NCI-H526 (cell line): ENCODE measurements around the gene EIF3L.

ENCODE experiments used
- DNase-seq, 2 experiments: peaks; one replicate each; lab custom pipeline; 2025; lab: John Stamatoyannopoulos, UW

EIF3L gene

GRCh38 chr22:37854946-37855345 lies 5.7 kb downstream of the EIF3L start:
- DNase-seq = no peak

GRCh38 chr22:37855462-37855861 lies 6.2 kb downstream of the EIF3L start:
- no peak for DNase-seq

- no peak for DNase-seq
Measured at GRCh38 chr22:37860796-37861421, 11.7 kb downstream of the EIF3L start.

DNA sequence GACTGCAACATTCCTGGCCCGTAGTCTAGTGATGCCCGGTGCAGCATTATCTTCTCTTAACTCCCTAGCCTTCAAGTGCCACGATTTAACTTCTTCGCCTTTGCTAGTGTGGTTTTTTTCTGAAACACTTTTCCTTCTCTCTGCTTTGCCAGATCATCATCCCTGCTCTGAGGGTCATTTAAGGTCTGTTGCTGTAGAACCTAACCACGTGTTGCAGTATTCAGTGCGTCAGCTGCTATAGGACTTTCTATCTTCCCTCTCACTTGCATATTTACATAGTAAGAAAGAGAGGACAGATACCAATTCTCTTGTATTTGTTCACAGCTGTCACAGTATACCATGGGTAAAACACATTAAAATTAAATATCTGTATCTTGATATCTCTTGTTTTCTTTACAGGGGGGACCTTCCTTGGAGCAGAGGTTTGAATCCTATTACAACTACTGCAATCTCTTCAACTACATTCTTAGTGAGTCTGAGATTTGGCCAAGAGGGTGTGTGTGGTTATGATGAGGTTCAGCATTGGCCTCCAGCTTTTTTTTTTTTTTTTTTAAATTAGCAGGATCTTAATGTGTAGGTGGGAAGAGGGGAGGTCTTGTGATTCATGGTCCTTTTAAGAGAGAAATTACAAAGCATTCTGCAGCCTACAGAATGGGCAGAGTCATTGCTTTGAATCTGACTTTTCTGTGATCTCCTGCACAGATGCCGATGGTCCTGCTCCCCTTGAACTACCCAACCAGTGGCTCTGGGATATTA lies 13.5 kb downstream of the EIF3L start:
- DNase-seq = no peak

- DNase-seq = no peak
Measured at GRCh38 chr22:37865510-37865909, 16.3 kb downstream of the EIF3L start.

DNA sequence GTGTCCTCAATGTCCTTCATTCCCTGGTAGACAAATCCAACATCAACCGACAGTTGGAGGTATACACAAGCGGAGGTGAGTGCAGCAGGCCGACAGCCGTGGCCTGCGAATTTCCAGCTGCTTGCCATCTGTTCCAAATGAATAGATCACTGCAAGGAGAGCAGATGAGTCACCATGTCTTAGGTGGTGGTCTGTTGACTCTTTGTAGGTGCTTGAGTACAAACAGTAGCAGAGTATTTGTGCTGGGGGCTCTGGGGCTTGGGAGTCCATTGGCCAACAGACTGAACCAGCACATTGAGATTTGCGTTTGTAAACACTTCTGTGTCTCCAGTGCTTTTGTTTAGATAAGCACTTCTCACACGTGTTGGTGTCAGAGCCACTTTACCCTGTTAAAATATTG lies 21.1 kb downstream of the EIF3L start:
- DNase-seq = no peak

DNA sequence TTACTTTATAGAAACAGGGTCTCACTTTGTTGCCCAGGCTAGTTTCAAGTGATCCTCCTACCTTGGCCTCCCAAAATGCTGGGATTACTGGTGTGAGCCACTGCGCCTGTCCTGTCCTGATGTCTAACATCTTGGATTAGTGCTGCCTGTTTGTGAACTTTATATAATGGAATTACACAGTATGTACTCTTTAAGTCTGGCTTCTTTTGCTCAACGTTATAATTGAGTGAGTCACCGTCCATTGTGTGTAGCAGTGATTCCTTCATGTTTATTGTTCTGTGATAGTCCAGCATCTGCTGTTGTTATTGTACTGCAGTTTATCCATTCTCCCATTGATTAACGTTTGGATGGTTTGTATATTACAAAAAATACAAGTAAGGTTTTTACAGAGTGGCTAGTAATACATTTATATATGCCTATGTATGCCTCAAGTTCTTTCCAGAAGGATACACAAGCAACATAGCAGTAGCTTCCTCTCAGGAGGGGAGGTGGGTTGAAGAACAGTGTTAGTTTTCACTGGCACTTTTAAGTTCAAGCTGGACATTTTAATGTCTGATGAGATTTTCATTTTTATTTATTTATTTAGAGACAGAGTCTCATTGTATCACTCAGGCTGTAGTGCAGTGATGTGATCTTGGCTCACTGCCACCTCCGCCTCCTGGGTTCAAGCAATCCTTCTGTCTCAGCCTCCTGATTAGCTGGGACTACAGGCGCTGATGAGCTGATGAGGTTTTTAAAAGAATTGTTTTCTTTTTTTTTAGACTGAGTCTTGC lies 31.6 kb downstream of the EIF3L start:
- no peak for DNase-seq

DNA sequence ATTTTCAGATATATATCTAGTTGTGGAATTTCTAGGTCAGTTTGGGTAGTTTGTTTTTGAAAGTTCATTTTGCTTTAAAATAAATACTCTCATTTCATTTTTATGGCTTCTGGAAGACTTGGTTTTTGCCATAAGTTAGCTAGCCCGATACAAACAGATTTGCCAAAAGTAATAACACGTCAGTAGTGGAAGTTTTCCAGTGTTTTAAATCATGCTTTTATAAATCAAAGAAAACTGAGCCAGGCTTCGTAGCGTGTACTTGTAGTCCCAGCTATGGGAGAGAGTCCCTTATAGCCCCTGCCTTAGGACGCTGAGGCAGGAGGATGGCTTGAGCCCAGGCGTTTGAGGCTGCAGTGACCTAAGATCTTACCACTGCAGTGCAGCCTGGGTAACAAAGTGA lies 35.2 kb downstream of the EIF3L start:
- DNase-seq = no peak

DNA sequence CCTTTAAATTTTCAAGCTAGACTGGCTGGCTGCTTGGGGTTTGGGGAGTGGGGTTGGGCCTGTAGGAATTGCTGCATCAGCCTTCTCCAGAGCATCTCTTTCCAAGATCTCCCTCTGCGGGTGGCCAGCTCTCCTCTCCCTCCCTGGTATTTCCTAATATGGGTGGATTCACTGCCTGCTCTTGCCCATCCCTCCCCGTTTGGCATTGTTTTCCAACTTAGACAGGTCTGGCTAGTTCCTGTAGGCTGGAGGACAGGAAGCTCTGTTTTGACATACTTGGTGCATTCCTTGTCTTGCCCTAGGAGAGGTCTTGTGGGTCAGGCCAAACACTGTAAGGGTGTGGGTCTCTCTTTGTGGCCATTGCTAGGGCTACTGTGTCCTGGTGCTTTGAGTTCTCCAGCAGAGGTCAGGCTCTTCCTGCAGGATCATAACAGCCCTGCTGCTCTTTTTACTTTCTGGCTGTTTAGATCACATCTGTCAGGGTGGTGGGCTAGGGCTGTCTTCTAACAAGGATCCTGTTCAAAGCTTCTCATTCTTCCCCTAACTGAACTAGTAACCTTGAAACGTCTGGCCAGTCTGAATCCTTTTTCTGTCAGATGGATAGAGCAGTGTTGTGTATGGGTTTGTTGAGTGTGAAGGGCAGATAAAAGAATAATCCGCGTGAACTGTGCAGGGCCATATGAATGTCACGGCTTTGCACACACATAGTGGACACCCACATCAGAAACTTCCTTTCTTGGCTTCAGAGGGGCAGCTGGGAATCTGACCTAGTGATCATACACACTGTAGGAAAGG lies 38.6 kb downstream of the EIF3L start:
- no peak for DNase-seq

DNA sequence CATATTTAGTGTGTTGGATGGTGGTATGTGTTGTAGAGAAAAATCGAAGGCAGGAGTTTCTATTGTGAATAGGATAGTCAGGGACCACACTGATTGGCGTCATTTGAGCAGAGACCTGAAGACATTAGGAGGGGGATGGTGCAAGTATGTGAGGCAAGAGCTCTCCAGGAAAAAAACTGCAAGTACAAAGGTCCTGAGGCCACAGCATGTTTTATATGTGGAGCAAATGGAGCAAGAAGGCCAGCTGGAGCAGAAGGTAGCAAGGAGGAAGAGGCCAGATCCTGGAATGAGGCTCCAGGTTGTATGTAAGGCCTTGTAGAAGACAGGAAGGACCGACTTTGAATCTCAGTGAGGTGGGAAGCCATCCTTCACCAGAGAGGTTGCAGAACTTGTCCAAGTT lies 42.7 kb downstream of the EIF3L start:
- DNase-seq = no peak

DNA sequence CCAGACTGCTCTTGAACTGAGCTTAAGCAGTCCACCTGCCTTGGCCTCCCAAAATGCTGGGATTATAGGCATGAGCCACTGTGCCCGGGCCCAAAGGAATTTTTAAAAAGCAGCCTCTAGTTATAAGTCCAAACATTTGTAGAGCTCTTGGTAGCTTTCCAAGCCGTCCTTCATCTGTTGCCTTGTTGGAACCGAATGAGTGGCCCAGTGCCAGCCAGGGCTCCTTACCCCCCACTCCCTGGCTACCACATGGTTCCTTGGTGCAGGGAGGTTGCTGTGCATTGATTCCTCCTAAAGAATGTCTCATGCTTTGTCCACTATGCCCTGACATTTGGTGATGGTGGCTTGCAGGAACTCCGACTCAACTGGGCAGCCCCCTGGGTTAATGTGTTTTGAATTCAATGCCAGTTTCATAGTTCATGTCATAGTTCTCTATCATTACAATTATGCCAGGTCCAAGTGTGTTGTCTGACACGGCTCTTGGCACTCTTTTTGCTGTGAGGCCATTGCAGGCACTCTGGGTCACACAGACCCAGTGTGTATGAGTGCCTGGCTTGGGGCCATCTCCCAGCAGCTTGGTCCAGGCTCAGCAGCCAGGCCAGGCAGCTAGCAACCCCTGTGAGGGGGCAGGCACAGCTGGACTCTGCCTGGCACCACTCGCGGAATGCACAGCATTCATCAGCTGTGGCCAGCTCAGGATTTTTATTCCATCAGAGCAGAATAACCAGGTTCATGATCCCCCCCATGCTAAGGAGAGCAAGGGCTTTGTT lies 43.5 kb downstream of the EIF3L start:
- DNase-seq = no peak

- no peak for DNase-seq
Measured at GRCh38 chr22:37893583-37893983, 44.4 kb downstream of the EIF3L start.

- no peak for DNase-seq
Measured at GRCh38 chr22:37894939-37895670, 45.9 kb downstream of the EIF3L start.

DNA sequence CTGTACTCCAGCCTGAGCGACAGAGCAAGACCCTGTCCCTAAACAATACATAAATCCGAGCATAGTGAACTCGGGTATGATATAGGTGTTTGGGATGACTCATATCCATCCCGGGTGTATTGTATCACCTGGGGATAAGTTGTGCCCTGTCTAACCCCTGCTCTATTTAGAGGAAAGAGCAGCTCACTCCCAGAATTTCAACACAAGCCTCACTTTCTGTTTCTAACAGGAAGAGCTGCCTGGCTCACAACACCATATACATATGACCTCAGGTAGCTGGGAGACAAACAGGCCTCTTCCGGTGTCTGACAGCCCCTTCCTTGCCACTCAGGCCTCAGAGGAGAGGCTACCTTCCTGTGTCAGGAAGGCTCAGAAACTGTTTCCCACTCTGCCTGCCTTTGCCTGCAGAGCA lies 47.0 kb downstream of the EIF3L start:
- DNase-seq = no peak

DNA sequence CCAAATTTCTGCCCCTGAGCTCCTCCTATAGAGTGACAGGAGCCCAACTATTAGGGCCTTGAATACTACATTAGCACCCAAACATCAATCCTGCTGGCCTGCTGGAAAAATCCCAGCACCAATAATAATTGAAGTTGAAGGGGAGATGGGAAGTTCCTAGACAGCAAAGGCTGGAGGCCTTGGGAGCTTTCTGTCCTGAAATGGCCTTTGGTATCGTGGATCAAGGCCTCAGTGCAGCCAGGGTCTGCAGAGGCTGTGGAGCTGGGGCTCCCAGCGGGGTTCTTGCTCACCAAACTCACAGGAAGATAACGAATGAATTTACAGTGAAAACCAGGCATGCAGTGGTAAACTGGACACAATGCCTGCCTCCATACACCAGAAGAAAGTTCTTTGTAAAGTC lies 47.7 kb downstream of the EIF3L start:
- DNase-seq = no peak

DNA sequence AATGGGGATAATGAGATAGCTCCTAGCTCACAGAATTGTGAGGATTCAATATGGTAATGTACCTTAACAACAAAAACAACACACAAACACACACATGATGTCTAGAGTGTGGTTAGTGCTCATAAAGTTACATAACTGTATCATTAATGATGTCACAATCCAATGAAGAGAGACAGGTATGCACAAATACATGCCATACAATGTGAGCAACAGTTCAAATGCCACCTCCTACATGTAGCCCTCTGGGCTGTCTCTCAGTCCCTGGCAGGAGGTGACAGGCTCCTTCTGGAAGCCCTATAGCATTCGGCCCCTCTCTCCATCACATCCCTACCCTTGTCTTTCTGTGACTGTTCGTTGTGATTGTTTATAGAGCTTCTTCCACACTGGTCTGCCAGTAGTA lies 48.6 kb downstream of the EIF3L start:
- no peak for DNase-seq

DNA sequence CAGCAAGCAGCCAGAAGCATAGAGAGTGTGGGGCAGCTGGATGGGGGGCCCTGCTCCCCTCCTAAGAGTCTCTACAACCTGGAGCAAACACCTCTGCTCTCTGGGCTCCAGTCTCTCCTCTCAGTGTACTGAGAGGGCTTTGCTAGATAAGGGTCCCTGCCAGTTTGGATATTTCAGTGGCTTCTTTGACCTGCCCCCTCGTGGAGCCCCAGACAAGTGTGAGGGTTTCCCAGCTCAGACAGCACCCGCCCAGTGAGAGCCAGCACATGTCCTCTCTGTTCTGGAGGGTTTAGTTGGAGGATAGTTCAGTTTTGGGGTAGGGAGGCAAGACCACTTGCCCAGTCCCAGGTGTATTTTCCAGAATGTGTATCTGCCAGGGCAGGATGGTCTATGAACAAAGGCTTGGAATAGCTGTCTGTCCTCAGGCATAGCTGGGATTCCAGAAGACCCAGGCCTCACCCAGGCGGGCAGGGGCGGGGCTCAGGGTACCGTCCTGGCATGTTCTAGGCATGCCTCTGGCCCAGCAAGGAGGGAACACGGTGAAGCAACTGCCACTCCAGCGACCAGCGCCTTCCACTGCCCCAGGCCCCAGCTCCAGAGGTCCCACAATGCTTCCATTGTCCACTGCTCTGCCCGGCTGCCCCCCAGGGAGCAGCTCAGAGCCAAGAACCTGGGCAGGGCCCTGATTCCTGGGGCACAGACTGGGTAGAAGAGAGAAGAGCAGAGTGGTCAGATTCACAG lies 49.4 kb downstream of the EIF3L start:
- DNase-seq = peak in 1 of 2 experiments; percentile 50

GRCh38 chr22:37904572-37905533 lies 55.6 kb downstream of the EIF3L start:
- no peak for DNase-seq
